Hippocampal formation (tissue), 2 donors: Measurements from ENCODE around the gene KCTD1.

Experiments
- DNase-seq, 2 donors: peaks; one replicate each; lab custom pipeline; 2025; lab: John Stamatoyannopoulos, UW

The KCTD1 gene

GRCh38 chr18:26549263-26550094 is 1.1 kb upstream of the KCTD1 start:
- peak in 1 of 2 donors; percentile 53 for DNase-seq

- peak; percentile 57 to 77 for DNase-seq
Observed at GRCh38 chr18:26547646-26548414, 523 bp downstream of the KCTD1 start.

GRCh38 chr18:26546875-26547645 is 1.3 kb downstream of the KCTD1 start:
- no peak for DNase-seq

- no peak for DNase-seq
Observed at GRCh38 chr18:26546170-26546874, 2.0 kb downstream of the KCTD1 start.

DNA sequence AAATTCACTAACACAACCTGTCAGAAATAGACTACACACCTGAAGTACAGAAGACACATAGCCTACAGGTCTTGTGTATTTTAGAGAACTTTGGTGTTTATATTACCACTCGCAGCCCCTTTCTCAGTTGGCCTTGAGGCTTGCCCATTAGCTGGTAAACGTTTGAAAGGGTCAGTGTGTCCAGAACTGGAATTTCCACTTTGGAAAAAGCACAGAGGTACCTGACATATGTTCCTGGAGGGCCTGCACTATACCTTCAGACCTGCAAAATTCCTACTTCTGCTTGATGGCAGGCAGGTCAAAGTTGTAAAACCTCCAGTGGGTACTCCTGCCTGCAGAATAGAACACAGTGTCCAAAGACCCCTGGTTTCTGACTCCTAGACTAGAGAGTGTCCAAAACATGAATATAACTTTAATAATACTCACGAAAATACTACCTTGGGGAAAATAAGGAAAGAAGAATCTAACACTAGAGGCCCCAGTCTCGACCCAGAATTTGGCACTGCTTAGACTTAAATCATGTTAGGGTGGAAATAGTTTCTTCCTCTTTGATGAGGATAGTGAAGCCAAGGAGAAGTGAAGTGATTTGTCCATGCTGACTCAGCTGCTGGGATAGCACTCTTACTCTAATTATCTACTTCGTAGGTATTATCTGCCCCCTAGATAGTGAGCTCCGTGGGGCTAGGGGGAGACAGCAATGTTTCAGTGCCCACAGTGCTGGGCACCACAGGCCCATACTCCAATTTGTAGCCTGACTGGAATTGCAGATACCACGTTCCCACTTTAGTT is 2.8 kb downstream of the KCTD1 start:
- DNase-seq = no peak

DNA sequence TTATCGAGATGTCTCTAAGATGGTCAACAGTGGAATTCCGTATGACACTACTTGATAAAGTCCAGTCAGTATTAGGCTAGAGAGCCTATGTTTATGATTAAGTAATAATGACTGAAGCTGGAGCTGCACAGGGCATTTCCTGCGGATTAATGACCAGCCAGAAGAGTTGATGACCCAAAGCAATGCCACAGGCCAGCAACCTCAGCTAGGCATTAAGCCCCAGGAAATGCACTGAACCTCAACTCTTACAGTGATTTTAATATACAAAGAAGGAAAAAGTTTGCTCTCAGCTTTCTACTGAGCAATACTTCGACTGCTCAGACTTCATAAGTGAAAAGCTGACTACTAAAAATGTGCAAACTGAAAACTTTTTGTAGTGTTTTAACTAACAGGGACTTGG is 3.9 kb downstream of the KCTD1 start:
- no peak for DNase-seq

DNA sequence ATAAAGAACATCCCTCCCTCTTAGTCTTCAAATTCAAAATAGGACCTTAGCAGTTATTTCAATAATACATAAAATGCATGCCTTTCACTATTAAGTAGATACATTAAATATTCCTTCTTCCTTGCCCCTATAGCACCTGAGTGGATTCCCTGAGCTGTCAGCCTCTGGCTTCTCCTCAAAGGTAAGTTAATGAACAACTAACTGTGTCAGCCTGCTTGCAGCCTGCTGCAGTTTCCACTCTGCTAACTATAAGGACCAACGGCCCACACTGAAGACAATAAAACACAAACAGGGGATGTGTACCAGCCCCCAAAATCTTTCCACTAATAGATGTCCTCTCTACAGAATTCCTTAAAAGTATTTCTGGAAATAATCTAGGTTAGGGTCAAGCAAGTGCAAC is 5.0 kb downstream of the KCTD1 start:
- no peak for DNase-seq

DNA sequence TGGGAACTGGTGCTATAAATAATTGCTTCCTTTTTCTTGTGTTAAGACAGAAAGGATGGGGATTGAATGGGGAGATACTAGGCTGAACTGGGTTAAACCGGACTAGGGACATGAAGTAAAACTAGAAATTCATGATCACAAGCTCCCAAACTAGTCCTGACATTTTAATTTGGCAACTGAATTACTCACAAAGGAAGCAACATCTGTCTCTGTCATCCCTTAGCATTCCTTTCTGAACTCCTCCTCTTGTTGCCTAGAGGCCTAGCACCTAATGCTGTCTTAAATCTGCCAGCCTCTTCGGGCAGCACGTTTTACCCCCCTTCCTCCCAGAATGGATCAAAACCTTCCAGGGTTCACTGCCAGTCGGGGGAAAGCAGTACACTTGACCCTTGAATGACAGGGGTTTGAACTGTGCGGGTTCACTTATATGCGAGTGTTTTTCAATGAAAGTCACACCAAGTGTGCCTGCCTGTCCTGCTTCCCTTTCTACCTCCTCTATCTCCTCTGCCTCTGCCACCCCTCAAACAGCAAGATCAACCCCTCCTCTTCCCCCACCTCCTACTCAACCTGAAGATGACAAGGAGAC is 8.2 kb downstream of the KCTD1 start:
- DNase-seq = no peak

GRCh38 chr18:26538524-26538923 is 9.8 kb downstream of the KCTD1 start:
- no peak for DNase-seq

DNA sequence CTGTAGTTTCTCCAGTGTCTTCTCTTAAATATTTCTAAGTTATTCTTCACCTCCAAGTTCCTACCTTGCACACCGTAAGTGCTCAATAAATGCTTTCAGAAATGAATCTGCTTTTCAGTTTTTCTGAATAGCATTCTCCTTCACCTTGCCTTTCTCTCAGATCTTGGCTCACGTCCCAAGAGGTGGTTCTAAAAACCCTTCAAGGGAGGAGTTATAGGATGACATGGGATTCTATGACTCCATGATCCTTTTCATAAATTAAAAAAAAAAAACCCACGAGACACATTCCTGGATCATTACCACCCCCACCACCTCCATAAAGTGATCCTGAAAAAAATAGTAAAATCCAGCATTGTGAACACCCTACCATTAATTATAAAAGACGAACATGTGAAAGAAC is 11.7 kb downstream of the KCTD1 start:
- no peak for DNase-seq

- DNase-seq = no peak
Observed at GRCh38 chr18:26536032-26536431, 12.3 kb downstream of the KCTD1 start.

GRCh38 chr18:26535630-26536029 is 12.7 kb downstream of the KCTD1 start:
- no peak for DNase-seq

DNA sequence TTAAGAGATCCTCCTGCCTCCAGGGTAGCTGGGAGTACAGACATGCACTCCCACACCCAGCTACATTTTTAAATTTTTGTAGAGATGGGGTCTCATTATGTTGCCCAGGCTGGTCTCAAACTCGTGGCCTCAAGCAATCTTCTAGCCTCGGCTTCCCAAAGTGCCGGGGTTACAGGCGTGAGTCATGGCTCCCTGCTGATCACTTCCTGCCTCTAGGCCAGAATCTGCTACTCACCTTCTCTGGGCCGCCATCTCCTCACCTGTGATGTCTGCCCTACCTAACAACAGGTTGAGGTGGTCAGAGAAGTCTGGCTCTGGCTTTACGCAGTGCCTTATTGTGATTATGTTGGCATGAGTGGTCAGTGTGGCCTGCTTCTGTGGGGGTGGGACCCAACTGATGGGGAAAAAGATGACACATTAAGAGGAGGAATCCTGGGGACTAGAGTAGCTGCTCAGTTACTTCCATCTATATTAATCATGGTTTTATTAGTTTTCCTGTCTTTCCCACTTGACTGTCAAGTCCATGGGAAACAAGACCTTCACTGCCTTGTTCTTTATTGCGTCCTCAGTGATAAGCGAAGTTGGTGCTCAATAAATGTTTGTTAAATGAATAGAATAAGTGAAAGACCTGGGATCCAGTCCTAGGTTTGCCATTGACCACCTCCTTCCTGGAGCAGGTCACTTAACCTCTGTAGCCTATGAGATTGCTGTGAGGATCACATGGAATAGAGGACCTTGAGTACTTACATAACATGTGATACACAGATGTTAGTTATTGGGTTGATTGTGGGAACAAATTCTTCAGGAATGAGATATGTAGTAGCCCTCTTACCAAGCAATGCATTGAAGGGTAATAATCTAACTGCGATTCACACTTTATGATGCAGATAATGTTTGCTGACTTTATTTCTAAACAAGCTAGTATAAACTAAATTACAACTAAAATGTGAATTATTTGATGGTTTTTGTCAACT is 15.7 kb downstream of the KCTD1 start:
- DNase-seq = no peak

GRCh38 chr18:26531605-26532298 is 16.6 kb downstream of the KCTD1 start:
- no peak for DNase-seq

DNA sequence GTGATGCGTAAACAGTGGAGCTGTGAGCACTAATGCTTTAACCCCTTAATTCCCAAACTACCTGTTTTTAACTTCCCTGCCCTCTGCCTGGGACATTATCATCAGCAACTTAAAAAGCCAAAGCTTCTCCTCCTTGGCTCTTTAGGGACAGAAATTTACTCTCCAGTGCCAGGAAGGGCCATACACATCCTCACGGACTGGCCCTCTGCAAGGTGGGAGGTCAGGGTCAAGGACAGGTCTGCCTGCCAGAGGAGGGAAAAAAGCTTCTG is 21.5 kb downstream of the KCTD1 start:
- DNase-seq = no peak

DNA sequence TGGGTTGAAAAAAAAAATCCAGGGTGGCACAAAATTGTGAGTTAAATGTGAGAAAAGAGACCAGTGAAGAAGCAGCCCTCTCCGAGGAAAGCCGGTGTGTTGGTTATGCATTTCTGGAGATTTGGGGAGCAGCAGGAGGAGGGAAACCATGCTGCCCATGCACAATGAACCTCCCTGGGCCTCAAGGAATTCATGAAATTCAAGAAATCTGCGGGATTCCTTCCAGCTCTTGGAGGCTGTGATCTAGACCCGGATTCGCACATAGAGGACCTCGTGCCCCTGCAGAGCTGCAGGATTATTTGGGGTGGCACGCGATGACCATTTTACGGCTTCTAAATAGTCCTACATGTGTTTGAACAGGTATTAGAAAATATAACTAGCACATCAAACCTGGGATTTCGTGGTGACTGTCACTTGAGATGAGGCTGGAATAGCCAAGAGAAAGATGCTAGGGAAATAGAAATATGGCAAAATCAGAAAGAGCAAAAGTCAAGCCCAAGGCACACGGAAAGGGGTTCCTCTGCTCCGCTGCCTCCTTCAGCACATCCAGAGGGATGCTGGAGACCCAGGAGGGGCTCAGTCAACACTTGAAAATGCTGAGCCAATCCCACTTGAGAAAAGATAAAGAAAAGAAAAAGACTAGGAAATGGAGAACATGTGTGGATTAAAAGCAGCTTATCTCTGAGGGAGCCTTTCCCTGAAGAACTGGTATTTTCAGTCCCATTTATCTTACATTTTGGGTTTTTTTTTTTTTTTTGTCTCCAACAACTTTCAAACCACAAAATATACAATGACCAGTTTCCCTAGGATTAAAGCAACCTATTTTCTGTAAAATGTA is 22.0 kb downstream of the KCTD1 start:
- DNase-seq = no peak

GRCh38 chr18:26524504-26525351 is 23.6 kb downstream of the KCTD1 start:
- no peak for DNase-seq
